ENCODE data around the gene ZW10. TPM values are rescaled to one million over a fixed set of nuclear protein-coding genes. Genes with fewer than 3 reads are reported as not detected.

ZW10 gene
- total RNA-seq, 2 experiments from 2014 or later = 14.6 to 15.2 TPM

DNA sequence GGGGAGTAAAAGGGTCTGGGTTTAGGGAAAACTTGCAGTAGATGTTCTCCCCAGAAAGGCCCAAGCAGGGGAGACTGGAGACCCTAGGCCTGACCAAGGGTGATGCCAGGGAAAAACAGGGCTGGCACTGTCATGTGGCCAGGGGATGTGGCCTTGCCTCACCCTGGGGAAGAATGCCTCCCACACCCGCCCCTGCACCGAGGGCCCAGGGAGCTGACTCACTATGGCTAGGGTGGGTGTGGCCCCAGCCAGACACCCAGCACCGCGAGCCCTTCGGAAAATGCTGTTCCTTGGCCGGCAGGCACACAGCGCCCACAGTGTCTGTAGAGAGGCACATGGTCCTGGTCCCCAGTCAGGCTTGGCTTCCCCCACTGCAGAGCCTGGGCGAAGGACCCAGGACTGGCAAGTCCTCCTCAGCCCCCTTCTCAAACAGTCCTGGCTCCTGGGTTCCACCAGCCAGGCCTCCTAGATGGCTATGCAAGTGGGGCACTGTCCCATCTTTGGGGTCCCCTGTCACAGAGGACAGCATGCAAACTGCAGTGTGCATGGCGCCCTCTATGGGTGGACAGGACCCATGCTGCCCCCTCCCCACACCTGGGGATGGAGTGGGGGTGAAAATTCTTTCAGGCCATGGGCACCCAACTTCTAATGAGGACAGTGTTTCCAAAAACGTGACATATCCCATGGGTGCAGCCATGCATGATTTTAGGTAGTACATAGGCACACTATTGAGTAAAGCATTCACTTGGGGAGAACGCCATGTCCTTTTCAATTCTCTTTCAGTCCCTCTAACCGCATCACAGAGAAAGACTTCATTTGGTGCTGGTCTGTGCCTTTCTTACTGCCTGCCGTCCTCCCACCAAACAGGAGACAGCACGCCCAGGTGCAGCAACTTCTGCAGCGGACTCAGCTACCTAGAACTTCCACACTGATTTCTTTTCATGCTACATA lies 82.6 kb downstream of the ZW10 start:
- H3K4me1 Mint-ChIP-seq (ENCODE audit: low read depth) = peaks cover 3% of the 10 kb centered on the region
- H3K27me3 Mint-ChIP-seq = no peaks in the 10 kb centered on the region
- H3K9me3 Mint-ChIP-seq = no peaks in the 10 kb centered on the region
- peak; percentile 31 for DNase-seq
- H3K4me3 Mint-ChIP-seq = no peak overlapping the region
- POLR2A ChIA-PET = no interaction called here
- intact Hi-C loops (cut with micrococcal nuclease) = no loop called here
- no peak overlapping the region for H3K27ac Mint-ChIP-seq
- H3K36me3 Mint-ChIP-seq = no peaks in the 10 kb centered on the region
- CTCF ChIA-PET = no interaction called here

DNA sequence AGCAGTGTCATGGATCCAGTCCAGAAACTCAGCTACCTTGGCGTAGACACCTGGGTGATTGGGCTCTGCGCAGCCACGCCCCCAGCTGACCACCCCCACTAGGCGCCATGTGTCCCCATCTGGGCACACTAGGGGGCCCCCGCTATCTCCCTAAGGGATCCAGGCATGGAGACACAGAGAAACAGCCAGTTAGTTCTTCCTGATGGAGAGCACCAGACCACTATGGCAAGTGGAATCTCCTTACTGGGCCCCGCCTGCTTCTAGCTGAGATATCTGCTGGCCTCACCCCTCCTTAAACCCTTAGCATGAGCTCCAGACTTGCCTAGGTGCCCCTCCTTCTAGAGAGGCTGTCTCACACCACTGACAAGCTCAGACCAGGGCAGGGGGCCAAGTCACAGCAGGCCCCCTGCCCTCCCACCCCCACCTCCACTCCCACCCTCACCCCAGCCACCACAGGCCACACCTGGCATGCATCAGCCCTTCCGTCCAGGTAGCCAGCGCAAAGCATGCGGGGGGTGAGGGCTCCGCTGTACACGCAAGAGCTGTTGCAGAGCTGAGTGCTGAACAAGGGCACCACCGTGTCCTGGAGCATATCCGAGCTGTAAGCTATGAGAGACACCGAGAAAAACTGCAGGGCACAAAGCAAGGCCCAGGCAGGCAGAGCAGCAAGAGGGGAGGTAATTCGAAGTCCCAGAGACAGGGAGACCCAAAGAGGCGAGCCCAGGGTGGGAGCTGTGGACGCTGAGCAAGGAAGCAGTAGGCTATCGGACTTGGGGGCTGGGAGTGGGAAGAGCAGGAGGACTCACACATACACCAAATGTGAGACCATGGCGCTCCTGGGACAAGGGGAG lies 83.5 kb downstream of the ZW10 start:
- DNase-seq = no peak
- Mint-ChIP-seq H3K4me3 (no peak overlapping the region), H3K36me3 (no peaks in the 10 kb centered on the region), H3K4me1 (ENCODE audit: low read depth) (peaks cover 5% of the 10 kb centered on the region), H3K27ac (no peak overlapping the region), H3K9me3 (no peaks in the 10 kb centered on the region), H3K27me3 (no peaks in the 10 kb centered on the region)
- ChIA-PET POLR2A (no interaction called here), CTCF (no interaction called here)
- intact Hi-C loops (cut with micrococcal nuclease) = loop anchor here (10.0 kb wide), 1 partner anchor 125 kb away; no protein-coding TSS in a partner anchor

DNA sequence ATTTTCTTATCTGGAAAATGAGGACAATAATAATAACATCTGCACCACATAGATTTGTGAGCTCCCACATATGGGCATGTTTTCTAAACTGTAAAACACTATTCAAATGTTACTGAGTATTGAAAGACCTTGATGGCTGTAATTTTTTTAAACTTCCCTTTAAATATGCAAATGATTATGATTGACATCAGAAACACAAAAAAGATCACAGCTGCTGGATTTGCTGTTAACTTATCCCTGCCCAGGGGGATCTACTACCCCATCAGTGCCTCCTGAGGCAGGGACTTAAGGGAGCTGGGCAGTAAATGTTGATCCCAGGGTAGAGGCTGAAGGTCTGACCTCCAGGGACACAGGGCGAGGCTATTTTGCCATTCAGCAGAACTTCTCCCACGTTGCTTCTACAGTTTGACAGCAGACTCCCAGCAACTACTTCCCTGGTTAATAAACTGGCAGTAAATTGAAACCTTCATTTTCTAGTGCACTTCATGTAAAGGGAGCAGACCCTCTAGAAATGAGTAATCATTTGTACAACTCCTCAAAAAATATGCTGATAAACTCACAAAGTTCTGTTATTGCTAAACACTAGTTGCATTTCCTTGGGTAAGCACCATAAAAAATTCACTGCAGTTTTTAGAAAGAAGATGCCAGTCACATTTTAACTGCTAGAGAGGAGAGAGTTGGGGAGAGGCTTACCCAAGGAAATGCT lies 87.7 kb downstream of the ZW10 start:
- H3K4me1 Mint-ChIP-seq (ENCODE audit: low read depth) = peaks cover 5% of the 10 kb centered on the region
- no peak for DNase-seq
- no peak overlapping the region for H3K4me3 Mint-ChIP-seq
- intact Hi-C loops (cut with micrococcal nuclease) = loop anchor here (10.0 kb wide), 1 partner anchor 121 kb away; no protein-coding TSS in a partner anchor
- no peaks in the 10 kb centered on the region for H3K9me3 Mint-ChIP-seq
- ChIA-PET POLR2A (no interaction called here), CTCF (no interaction called here)
- no peaks in the 10 kb centered on the region for H3K27me3 Mint-ChIP-seq
- no peak overlapping the region for H3K27ac Mint-ChIP-seq
- no peaks in the 10 kb centered on the region for H3K36me3 Mint-ChIP-seq

- no peak for DNase-seq
- H3K36me3 Mint-ChIP-seq = no peaks in the 10 kb centered on the region
- no peak overlapping the region for H3K27ac Mint-ChIP-seq
- H3K9me3 Mint-ChIP-seq = no peaks in the 10 kb centered on the region
- intact Hi-C loops (cut with micrococcal nuclease) = loop anchor here (10.0 kb wide), 1 partner anchor 120 kb away; no protein-coding TSS in a partner anchor
- H3K4me3 Mint-ChIP-seq = no peak overlapping the region
- ChIA-PET POLR2A (no interaction called here), CTCF (interaction anchor here (0.8 kb wide), 1 partner anchor 378 kb away, joined by 3 read pairs; no protein-coding TSS in a partner anchor)
- H3K4me1 Mint-ChIP-seq (ENCODE audit: low read depth) = peaks cover 5% of the 10 kb centered on the region
- H3K27me3 Mint-ChIP-seq = no peaks in the 10 kb centered on the region
Measured at GRCh38 chr11:113684496-113684895, 89.0 kb downstream of the ZW10 start.

- no peaks in the 10 kb centered on the region for H3K27me3 Mint-ChIP-seq
- CTCF ChIA-PET = no interaction called here
Measured at GRCh38 chr11:113683481-113684046, 89.9 kb downstream of the ZW10 start.

More at GRCh38 chr11:113683481-113684046, 89.9 kb downstream of the ZW10 start:
- H3K27ac Mint-ChIP-seq = no peak overlapping the region
- no peaks in the 10 kb centered on the region for H3K9me3 Mint-ChIP-seq
- peaks cover 5% of the 10 kb centered on the region for H3K4me1 Mint-ChIP-seq (ENCODE audit: low read depth)
- H3K36me3 Mint-ChIP-seq = no peaks in the 10 kb centered on the region
- DNase-seq = no peak
- intact Hi-C loops (cut with micrococcal nuclease) = loop anchor here (10.0 kb wide), 1 partner anchor 119 kb away; no protein-coding TSS in a partner anchor
- POLR2A ChIA-PET = no interaction called here
- no peak overlapping the region for H3K4me3 Mint-ChIP-seq

Other genes with a start within 250 kb of the ZW10 start
- gene TMPRSS5, start 67.4 kb downstream of the ZW10 start, total RNA-seq = 1 to 10 TPM; 1.1 to 1.9 TPM
- not detected for gene CLDN25, start 6.1 kb upstream of the ZW10 start, total RNA-seq
- 10 to 100 TPM; 30.6 to 41.7 TPM for gene USP28, start 101.9 kb upstream of the ZW10 start, total RNA-seq
- gene HTR3B, start 131.1 kb upstream of the ZW10 start, total RNA-seq = not detected
- not detected for gene HTR3A, start 201.4 kb upstream of the ZW10 start, total RNA-seq